GM18498 (cell line): ENCODE results near the gene ATG7.
"Not testable (repeated sequence)": the region's sequence is repeated elsewhere in the genome, so short reads cannot be mapped to it uniquely, and the experiment has no call there.

Experiments
- ATAC-seq: cut with Tn5 transposase; IDR thresholded peaks from one replicate; pipeline ENCODE4 v1.9.1; 2021; ENCODE audit warnings: mild to moderate bottlenecking, moderate library complexity; ENCODE audit not compliant: unreplicated experiment

Gene ATG7

GRCh38 chr3:11385891-11386290, 113.7 kb downstream of the ATG7 start:
- no peak for ATAC-seq

GRCh38 chr3:11386465-11387113, 114.4 kb downstream of the ATG7 start:
- no peak for ATAC-seq

GRCh38 chr3:11389386-11390268, 117.4 kb downstream of the ATG7 start:
- no peak for ATAC-seq

- no peak for ATAC-seq
These were observed 118.4 kb downstream of the ATG7 start for GRCh38 chr3:11390411-11391131.

- ATAC-seq = no peak
These were observed 119.1 kb downstream of the ATG7 start for GRCh38 chr3:11391174-11391879.

GRCh38 chr3:11392014-11392859, 120.0 kb downstream of the ATG7 start:
- ATAC-seq = no peak

GRCh38 chr3:11392860-11393114, 120.6 kb downstream of the ATG7 start:
- ATAC-seq = no peak

GRCh38 chr3:11393401-11393800, 121.2 kb downstream of the ATG7 start:
- no peak for ATAC-seq

- no peak for ATAC-seq
These were observed 122.2 kb downstream of the ATG7 start for GRCh38 chr3:11394392-11394791.

GRCh38 chr3:11400213-11400612, 128.0 kb downstream of the ATG7 start:
- ATAC-seq = no peak

- no peak for ATAC-seq
These were observed 129.2 kb downstream of the ATG7 start for GRCh38 chr3:11401434-11401833.

GRCh38 chr3:11405323-11405722, 133.1 kb downstream of the ATG7 start:
- ATAC-seq = no peak

GRCh38 chr3:11407644-11408043, 135.4 kb downstream of the ATG7 start:
- ATAC-seq = no peak

- ATAC-seq = not testable (repeated sequence)
These were observed 136.2 kb downstream of the ATG7 start for GRCh38 chr3:11408324-11408859.

- no peak for ATAC-seq
These were observed 138.4 kb downstream of the ATG7 start for GRCh38 chr3:11410564-11410963.

GRCh38 chr3:11411956-11412355, 139.8 kb downstream of the ATG7 start:
- no peak for ATAC-seq

GRCh38 chr3:11413071-11413470, 140.9 kb downstream of the ATG7 start:
- ATAC-seq = no peak

GRCh38 chr3:11415099-11415498, 142.9 kb downstream of the ATG7 start:
- ATAC-seq = no peak

GRCh38 chr3:11420066-11420465, 147.9 kb downstream of the ATG7 start:
- ATAC-seq = no peak

GRCh38 chr3:11422291-11422690, 150.1 kb downstream of the ATG7 start:
- no peak for ATAC-seq
